Tibial artery (tissue), 4 donors: Measurements from ENCODE around the gene KIAA0753.

Experiments used
- DNase-seq, 2 donors: peaks; one replicate each; pipeline ENCODE4 v3.0.0-alpha.2; 2019
- H3K27ac ChIP-seq, 2 donors: fragments of 200-600 bp; sonication (generic) in 1 of 2; 1 replicate in 1 of 2; 2 replicates in 1 of 2; pipeline ENCODE4 v1.5.1; 2018 to 2019; ENCODE audit warnings: mild to moderate bottlenecking in 1 of 2
- H3K27me3 ChIP-seq, 2 donors: fragments of 200-600 bp; sonication (generic) in 1 of 2; one replicate each; pipeline versions ENCODE4 v1.5.1 to v1.6.0; 2016 to 2019
- H3K36me3 ChIP-seq, 3 donors: fragments of 200-600 bp; sonication (generic) in 2 of 3; one replicate each; pipeline ENCODE4 v1.5.1; 2016 to 2019; ENCODE audit warnings: mild to moderate bottlenecking in 2 of 3
- H3K4me1 ChIP-seq, 4 donors: fragments of 200-600 bp; sonication (generic) in 2 of 4; 1 replicate in 3 of 4; 2 replicates in 1 of 4; pipeline ENCODE4 v1.5.1; 2016 to 2019
- H3K4me3 ChIP-seq, 2 donors: fragments of 200-600 bp; sonication (generic) in 1 of 2; 1 replicate in 1 of 2; 2 replicates in 1 of 2; pipeline ENCODE4 v1.5.1; 2018 to 2019; ENCODE audit warnings: mild to moderate bottlenecking in 2 of 2
- H3K9me3 ChIP-seq, 3 donors: fragments of 200-600 bp; sonication (generic) in 1 of 3; one replicate each; pipeline ENCODE4 v1.5.1; 2016 to 2019
- CTCF ChIP-seq, 2 experiments: fragments of 200-600 bp in 1 of 2; fragments of 450-650 bp in 1 of 2; IDR thresholded peaks; one replicate each; pipeline ENCODE4 v1.5.1; 2017 to 2019; ENCODE audit warnings: antibody characterized with exemption in 2 of 2, mild to moderate bottlenecking in 1 of 2, moderate library complexity in 1 of 2
- intact Hi-C: fragments of 100-400 bp; cut with DNase I; formaldehyde crosslinking; loops from one replicate; pipeline ENCODE4 v1.15.0; 2023; ENCODE audit warnings: low total_unique reads

KIAA0753 gene

DNA sequence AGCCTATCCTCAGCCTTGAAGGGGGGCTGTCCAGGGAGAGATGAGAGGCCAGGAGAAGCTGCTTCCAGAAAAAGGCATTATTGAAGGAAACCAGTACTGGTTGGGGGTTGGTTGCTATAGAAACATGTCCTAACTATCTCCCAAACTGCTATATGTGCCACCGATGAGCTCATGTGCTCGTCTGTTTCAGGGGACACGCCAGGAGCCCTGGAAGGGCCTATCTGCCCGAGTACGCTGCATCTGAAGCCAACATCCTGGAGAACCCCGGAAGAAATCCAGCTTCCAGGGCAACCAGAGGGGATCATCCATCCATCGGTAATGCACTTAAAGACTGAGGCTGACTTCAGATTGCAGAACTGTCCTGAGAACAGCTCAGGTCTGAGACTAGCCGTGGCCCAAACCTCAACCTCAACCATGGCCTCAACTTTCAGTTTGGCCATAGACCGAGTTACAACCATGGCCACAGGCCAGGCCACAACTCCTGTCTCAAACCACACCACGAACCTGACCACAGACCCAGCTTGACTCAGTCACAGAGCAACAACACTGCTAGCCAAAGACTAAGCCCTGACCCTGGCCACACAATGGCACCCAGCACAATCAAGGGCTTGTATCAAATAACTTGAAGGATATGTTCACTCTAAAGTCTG lies 94.3 kb downstream of the KIAA0753 start:
- intact Hi-C loops: no loop called here
- Histone ChIP-seq H3K4me3 (no peak overlapping the region), H3K27me3 (no peaks in the 10 kb centered on the region), H3K36me3 (no peaks in the 10 kb centered on the region), H3K4me1 (peaks cover 0 to 11% (median 7%) of the 10 kb centered on the region in 4 donors), H3K27ac (no peak overlapping the region), H3K9me3 (no peaks in the 10 kb centered on the region)
- no peak for DNase-seq
- no peak for TF ChIP-seq CTCF (IDR thresholded peaks at IDR 0.05)

GRCh38 chr17:6545291-6545690 lies 95.2 kb downstream of the KIAA0753 start:
- TF ChIP-seq CTCF (IDR thresholded peaks at IDR 0.05): no peak
- H3K27me3 ChIP-seq: no peaks in the 10 kb centered on the region
- H3K9me3 ChIP-seq: no peaks in the 10 kb centered on the region
- no peaks in the 10 kb centered on the region for H3K36me3 ChIP-seq
- H3K4me1 ChIP-seq: peaks cover 0 to 11% (median 7%) of the 10 kb centered on the region in 4 donors
- no peak overlapping the region for H3K27ac ChIP-seq
- H3K4me3 ChIP-seq: no peak overlapping the region
- DNase-seq: no peak
- intact Hi-C loops: no loop called here

GRCh38 chr17:6544011-6544370 lies 96.5 kb downstream of the KIAA0753 start:
- intact Hi-C loops: no loop called here
- no peak for TF ChIP-seq CTCF (IDR thresholded peaks at IDR 0.05)
- no peak overlapping the region for H3K4me3 ChIP-seq
- H3K4me1 ChIP-seq: peaks cover 0 to 11% (median 7%) of the 10 kb centered on the region in 4 donors
- no peak for DNase-seq
- H3K36me3 ChIP-seq: no peaks in the 10 kb centered on the region
- no peak overlapping the region for H3K27ac ChIP-seq
- H3K27me3 ChIP-seq: no peaks in the 10 kb centered on the region
- H3K9me3 ChIP-seq: peaks cover 0 to 6% (median 0%) of the 10 kb centered on the region in 3 donors

DNA sequence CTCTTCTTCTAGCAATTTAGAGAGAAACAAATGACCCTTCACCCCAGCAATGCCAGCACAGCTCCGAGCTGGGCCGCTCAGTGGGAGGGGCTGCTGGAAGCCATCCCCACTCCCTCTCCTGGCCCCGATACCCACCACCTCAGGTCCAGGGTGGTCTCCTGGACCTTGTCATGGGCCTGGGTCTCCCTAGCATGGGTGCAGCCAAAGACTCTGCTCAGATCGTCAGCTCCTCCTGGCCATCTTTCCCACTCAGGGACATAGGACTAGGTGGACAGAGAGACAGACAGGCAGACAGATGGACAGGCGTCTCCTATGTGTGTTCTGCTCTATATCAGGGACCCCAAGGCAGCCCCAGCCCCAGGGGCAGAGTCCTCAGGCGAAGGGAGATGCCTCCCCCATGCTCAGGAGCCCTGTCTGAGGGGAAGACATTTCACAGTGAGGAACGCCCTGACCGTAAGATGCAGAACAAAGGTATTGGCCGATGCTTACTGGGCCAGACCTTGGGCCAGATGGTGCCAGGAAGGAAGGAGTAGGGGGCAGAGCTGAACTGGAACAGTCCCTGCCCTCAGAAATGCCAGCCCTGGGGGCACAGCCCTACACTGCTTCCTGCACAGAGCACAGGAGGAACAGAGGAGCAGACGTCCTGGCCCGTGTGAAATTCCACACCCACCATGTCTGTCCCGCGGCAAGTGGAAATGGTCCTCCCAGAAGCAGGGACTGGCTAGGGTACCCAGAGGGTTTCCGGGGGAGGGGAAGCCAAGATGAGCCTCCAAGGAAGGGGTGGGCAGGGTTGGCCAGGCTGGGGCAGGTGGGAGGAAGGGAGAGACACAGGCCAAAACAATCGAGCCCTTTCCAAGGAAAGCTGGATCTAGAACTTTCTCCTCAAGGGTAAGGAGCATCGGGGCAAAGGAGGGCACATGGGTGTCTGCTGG lies 97.2 kb downstream of the KIAA0753 start:
- Histone ChIP-seq H3K27ac (no peak overlapping the region), H3K4me3 (no peak overlapping the region), H3K36me3 (no peaks in the 10 kb centered on the region), H3K27me3 (no peaks in the 10 kb centered on the region), H3K4me1 (peaks cover 0 to 5% (median 2%) of the 10 kb centered on the region in 4 donors), H3K9me3 (peaks cover 0 to 8% (median 0%) of the 10 kb centered on the region in 3 donors)
- DNase-seq: no peak
- intact Hi-C loops: no loop called here
- no peak for TF ChIP-seq CTCF (IDR thresholded peaks at IDR 0.05)

- no peak for TF ChIP-seq CTCF (IDR thresholded peaks at IDR 0.05)
- no peaks in the 10 kb centered on the region for H3K27me3 ChIP-seq
- no peak overlapping the region for H3K27ac ChIP-seq
- no peak for DNase-seq
- intact Hi-C loops: no loop called here
- peaks cover 0 to 2% (median 0%) of the 10 kb centered on the region in 3 donors for H3K36me3 ChIP-seq
- H3K4me1 ChIP-seq: no peaks in the 10 kb centered on the region
- peaks cover 0 to 8% (median 0%) of the 10 kb centered on the region in 3 donors for H3K9me3 ChIP-seq
- H3K4me3 ChIP-seq: no peak overlapping the region
These were observed 97.9 kb downstream of the KIAA0753 start for GRCh38 chr17:6542577-6542976.
